DMS114 treated with DMSO at 0.1 percent for 48 hours (cell line): ENCODE measurements around the gene CABP5.
"Not testable (repeated sequence)": the region's sequence is repeated elsewhere in the genome, so short reads cannot be mapped to it uniquely, and the experiment has no call there.

Experiments used
- DNase-seq: peaks from one replicate; lab custom pipeline; 2025; ENCODE audit not compliant: unreplicated experiment; lab: John Stamatoyannopoulos, UW

Gene CABP5

DNA sequence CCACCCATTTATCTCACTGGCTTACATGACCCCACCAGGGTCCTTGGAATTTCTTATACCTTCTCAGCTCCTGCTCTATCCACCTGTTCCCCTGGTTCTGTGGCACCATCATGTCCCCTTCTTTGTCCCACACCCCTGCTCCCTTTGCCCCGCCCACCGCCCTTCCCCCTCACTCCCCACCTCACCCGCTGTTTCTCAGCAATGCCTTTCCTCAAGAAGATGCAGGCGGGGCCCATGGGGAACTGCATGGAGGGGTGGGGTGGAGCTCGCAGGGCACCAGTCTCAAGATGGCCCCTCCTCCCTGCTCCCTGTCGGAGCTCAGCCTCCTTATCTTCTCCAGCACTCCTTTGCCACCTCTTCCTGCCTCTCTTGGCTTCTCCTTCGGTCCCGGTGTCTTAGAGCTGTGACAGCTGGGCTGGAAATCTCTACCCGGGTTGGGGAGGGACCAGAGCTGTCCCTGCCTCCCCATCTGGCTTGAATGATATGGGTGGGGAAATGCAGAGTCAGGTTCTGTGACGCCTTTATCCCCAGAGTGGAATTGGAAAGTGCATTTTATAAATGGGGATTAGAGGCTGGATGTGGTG, at the start of gene CABP5:
Gene CABP5, minus strand, starts transcription at position 405 of the 584 bp plus-strand sequence. Its CDS starts 157 bp downstream, at position 248.
- no peak for DNase-seq

DNA sequence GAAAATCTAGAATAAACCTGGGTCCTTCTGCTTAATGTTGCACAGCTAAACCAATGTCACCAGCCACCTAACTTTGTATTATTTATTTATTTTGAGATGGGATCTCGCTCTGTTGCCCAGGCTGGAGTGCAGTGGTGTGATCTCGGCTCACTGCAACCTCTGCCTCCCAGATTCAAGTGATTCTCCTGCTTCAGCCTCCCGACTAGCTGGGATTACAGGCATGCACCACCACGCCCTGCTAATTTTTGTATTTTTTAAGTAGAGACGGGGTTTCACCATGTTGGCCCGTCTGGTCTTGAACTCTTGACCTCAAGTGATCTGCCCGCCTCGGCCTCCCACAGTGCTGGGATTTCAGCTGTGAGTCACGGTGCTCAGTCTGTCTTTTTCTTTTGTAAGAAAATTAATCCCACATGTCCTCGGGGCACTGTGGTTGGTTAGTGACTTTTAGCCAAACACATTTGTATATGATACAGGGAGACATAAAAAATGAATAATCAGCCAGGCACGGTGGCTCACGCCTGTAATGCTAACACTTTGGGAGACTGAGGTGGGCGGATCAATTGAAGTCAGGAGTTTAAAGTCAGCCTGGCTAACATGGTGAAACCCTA, 47.3 kb upstream of the CABP5 start:
- DNase-seq: not testable (repeated sequence)

DNA sequence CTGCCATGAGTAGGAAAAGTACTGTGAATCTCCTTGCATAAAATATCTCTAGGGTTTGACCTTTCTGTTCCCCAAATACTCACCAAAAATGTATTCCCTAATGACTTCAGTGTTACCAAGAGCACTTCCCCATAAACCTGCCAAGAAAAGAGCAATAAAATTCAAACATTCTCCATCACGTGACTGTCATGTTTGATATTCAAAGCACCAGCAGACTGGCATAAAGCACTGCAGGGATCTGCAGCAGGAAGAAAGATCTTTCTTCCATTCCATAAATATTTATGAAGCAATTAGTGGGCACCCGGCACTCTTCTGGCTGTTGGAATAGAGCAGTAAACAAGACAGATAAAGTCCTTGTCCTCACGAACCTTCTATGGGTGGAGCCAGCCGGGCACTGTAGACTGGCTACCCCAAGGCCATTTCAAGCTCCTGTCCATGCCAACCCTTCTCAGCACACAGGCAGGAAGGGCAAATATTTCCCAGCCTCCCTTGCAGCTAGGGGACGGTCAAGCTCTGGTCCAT, 46.5 kb upstream of the CABP5 start:
- no peak for DNase-seq

DNA sequence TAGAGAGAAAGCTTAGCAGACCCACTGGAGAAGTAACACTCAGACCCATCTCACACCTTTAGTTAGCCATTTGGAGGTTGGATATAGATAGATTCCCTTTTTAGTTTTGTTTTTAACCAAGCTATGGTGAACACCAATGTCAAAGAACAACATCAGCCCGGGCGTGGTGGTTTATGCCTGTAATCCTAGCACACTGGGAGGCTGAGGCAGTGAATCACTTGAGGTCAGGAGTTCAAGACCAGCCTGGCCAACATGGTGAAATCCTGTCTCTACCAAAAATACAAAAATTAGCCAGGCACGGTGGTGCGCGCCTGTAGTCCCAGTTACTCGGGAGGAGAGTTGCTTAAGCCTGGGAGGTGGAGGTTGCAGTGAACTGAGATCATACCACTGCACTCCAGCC, 45.1 kb upstream of the CABP5 start:
- not testable (repeated sequence) for DNase-seq

DNA sequence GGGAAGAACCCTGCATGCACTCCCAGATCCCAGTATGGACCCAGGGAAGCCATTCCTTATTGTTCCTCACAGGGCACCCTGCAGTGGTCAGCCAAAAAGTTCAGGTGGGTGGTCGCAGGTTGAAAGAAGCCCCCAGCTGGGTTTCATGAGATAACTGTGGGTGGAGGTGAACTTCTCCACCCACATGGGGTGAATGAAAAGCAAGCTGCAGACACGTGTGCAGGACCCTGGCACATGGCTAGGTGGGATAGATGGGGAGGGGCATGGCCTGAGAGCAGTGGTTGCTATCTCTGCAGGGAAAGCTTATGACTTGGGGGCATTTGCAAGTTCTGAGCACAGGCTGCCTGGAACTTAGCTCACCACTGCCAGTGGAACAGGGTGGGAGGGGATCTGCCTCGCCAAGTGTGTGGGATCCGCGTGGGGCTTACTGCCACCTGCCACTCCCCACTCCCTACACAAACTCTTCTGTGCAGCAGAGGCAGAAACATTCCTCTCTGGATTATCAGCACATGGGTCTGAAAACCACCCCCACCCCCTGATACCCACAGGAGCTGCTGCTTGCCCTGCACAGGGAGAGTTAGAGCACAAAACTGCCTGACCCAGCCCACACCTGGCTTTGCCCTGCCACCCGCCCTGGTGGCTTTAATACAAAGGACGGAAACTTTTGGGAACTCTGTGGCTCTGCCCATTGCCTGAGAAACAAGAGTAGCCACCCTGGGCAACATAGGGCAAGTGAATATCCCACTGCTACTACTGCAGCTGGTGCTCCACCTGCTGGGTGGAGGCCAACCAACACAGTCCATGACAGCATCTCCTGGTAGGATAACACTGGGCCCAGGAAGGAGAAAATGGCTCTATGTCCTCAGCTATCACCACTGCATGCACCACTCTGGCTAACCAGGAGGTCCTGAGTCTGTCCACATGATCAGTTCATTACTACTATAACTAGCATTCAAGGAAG, 42.3 kb upstream of the CABP5 start:
- no peak for DNase-seq

DNA sequence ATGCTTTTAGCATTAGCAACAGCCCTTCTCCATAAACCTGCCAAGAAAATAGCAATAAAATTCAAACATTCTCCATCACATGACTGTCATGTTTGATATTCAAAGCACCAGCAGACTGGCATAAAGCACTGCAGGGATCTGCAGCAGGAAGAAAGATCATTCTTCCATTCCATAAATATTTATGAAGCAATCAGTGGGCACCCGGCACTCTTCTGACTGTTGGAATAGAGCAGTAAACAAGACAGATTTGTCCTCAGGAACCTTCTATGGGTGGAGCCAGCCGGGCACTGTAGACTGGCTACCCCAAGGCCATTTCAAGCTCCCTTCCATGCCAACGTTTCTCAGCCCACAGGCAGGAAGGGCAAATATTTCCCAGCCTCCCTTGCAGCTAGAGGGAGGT, 41.2 kb upstream of the CABP5 start:
- no peak for DNase-seq

DNA sequence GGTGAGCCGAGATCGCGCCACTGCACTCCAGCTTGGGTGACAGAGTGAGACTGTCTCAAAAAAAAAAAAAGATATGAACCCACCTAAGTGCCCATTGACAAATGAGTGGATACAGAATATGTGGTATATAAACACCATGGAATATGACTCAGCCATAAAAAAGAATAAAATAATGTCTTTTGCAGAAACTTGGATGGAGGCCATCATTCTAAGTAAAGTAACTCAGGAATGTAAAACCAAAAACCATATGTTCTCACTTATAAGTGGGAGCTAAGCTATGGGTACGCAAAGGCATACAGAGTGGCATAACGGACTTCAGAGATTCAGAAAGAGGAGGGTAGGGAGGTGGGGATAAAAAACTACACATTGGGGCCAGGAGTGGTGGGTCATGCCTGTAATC, 37.2 kb upstream of the CABP5 start:
- no peak for DNase-seq

DNA sequence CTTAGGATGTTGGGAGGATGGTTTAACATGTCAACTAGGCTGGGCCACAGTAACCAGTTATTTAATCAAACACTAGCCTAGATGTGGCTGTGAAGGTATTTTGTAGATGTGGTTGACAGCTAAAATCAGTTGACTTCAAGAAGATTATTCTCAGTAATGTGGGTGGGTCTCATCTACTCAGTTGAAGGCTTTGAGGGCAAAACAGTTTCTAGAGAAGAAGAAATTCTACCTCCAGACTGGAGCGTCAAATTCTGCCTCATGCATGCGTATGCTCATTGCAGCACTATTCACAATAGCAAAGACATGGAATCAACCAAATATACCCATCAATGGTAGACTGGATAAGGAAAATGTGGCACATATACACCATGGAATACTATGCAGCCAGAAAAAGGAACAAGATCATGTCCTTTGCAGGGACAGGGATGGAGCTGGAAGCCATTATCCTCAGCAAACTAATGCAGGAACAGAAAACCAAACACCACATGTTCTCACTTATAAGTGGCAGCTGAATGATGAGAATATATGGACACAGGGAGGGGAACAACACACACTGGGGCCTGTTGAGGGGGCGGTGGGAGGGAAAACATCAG, 26.4 kb upstream of the CABP5 start:
- DNase-seq: not testable (repeated sequence)

DNA sequence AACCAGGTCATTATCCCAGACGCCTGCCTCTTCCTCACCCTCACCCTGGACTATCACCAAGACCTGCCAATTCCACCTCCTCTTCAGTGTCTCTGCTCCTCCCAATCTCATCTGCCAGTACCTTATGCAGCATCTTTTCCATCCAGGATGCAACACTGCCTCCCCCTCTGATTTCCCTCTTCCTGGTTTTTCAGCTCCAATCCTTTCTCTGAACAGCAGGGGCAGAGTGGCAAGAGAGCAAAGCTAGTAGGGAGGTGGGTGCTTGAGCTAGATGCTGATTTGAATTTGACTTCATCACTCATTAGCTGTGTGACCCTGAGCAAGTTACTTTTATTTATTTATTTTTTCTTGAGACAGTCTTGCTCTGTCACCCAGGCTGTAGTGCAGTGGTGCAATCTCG, 25.6 kb upstream of the CABP5 start:
- DNase-seq: no peak

DNA sequence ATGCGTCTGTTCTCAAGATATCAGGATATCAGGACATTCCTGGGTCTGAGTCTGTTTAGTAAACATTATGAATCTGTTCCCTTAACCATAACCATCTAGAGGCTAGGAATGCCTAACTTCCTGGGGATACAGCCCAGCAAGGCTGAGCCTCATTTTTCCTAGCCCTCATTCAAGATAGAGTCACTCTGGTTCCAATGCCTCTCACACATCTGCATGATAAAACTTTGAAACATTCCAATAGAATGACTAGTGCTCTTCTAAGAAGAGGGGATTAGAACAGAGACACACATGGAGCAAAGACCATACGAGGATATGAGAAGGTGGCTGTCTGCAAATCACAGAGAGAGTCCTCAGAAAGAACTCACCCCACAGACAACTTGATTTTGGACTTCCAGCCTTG, 20.6 kb upstream of the CABP5 start:
- no peak for DNase-seq

DNA sequence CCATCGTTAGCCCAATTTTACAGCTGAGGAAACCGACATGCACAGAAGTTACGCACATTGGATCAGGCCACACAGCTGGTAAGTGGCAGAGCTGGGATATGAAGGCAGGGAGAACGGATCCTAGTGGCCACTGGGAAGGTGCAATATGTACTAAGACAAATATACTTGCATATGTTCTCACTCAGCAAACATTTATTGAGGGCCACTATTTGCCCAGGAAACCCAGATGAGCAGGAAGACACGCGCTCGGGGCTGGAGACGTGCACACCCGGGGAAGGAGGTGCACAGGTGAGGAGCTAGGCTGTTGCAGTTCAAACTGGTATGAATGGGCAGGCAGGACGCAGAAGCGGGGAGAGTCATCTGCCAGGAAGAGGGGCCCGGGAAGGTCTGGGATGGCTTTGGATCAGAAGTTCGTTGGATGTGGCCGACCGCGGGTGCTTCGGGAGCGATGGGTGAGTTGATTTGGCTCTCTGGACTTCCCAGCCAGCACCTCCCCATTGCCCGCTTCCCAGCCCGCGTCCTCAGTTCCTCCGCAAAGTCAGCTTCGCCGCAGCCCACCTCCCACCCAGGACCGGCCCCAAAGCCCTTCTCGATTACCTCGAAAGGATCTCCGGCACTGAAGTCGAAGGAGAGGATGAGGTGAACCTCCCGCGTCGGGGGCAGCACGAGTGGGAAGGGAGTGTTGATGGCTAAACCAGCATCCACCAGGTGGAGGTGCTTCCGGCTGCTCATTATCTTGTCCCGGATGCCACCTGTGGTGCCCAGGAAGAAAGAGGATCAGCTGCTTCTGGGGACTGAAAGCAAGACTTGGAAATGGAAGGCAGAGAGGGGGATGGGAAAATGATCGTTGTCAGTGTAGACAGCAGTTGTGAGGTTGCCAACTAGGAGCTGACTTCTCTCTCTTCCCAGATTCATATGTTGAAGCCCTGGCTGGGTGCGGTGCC, 17.8 kb upstream of the CABP5 start:
- DNase-seq: no peak

DNA sequence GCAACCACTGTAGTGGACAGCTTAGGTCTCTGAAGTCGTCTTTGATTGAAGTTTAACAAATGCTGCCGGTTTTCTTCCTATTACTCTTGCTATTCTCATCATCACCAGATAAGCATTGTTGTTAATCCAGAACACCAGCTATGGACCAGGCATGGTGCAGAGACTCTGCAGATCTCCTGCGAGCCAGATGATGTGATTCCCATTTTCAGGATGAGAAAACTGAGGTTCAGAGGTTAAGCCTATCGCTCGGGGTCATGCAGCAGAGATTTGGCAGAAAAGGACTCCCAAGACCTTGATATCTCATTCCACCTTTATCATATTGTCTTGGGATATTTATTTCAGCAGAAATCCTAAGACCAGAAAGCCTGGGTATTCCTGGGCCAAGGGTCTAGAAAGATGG, 16.5 kb upstream of the CABP5 start:
- DNase-seq: no peak

DNA sequence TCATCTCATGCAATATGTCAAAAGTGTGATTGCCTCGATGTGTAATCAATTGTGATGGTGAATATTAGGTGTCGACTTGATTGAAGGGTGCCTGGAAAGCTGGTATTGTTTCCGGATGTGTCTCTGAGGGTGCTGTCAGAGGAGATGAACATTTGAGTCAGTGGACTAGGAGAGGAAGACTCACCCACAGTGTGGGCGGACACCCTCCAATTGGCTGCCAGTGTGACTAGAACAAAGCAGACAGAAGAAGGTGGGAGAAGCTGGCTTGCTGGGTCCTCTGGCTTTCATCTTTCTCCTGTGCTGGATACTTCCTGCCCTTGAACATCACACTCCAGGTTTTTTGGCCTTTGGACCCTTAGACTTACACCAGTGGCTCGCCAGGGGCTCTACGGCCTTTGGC, 15.5 kb upstream of the CABP5 start:
- DNase-seq: no peak

DNA sequence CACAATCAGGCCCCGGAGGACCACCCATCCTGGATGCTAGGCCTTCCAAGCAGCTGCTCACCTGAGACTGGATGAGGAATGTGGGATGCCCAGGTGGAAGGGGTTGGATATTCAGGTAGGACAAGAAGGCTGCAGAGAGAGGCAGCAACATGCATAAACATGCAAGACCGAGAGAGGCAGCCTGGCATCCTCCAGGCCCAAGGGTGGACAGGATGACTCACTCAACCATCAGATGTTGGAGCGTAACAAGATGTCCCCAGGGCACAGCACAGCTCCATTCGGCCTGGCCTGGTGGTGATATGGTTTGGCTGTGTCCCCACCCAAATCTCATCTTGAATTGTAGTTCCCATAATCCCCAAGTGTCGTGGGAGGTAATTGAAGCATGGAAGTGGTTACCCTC, 10.0 kb upstream of the CABP5 start:
- no peak for DNase-seq

DNA sequence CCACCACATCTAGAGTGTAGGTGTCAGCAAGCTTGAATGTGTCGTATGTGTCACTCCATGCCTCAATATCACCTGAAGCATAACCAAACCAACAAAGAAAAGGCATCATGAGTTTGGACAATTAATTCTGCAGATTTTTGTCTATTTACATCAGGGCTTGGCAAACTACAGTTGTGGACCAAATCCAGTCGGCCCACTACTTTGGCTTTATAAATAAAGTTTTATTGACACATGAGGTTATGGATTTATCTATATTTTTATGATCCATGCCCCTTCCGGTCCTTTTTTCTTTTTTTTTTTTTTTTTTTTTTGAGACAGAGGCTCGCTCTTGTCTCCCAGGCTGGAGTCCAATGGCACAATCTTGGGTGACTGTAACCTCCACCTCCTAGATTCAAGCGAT, 9.2 kb upstream of the CABP5 start:
- DNase-seq: no peak

DNA sequence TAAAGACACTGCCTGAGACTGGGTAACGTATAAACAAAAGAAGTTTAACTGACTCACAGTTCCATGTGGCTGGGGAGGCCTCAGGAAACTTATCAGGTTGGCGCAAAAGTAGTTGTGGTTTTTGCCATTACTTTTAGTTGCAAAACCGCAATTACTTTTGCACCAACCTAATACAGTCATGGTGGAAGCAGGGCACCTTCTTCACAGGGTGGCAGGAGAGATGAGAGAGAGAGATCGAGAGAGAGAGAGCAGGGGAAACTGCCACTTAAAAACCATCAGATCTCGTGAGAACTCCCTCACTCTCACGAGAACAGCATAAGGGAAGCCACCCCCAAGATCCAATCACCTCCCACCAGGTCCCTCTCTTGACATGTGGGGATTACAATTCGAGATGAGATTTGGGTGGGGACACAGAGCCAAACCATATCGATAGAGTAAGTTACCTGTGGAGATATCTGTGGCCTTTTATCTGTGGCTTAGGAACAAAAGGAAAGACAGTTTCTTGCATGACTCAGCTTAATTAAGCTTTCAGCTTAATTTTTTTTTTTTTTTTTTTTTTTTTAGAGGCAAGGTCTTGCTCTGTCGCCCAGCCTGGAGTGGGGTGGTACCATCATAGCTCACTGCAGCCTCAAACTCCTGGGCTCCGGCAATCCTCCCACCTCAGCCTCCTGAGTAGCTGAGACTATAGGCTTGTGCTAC, 7.6 kb upstream of the CABP5 start:
- DNase-seq: no peak

DNA sequence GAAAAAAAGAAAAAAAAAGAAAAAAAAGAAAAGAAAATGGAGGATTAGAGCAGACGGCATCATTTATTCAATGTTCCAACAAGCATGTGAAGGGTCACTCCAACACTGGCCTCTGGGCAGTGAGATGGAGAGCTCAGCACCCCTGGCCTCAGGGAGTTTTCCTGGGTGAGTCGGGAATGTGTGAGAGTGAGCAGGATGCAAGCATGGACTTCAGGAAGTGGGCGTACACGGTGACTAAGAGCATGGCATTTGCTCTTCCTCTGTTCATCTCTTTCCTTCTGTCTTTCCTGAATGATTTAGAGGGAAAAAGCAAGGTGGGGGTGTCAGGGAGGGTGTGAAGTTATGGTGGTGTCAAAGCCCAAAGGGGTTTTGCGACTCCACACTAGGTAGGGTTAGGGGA, 682 bp upstream of the CABP5 start:
- no peak for DNase-seq

DNA sequence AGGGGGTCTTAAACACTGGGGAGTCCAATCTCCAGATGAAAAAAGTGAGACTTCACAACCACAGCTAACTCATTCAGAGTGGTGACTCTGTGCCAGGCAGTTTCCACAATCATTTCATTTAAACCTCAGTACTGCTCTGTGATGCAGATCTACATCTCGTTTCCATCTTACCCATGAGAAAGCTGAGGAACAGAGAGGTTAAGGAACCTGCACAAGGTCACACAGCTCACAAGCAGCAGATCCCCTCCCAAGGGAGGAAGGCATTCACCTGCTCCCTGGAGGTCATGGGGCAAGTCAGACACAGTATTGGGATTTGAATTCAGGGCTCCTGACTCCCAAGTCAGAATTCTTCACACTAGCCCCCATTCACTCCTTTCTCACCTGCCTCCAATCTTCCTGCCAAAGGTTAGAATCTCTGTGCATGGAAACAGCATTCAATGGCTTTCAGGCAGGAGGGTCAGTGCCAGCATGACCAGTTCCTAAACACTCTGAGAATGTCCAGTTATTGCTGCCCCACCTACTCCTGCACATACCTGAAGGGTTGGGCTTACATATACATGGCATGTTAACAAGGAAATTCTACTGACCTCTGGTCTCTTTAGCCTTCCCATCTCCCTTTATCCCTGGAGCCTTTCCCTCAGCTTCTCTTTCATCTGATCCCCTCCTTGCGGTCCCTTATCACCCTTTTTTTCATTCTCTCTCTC, 1.9 kb downstream of the CABP5 start:
- DNase-seq: no peak

DNA sequence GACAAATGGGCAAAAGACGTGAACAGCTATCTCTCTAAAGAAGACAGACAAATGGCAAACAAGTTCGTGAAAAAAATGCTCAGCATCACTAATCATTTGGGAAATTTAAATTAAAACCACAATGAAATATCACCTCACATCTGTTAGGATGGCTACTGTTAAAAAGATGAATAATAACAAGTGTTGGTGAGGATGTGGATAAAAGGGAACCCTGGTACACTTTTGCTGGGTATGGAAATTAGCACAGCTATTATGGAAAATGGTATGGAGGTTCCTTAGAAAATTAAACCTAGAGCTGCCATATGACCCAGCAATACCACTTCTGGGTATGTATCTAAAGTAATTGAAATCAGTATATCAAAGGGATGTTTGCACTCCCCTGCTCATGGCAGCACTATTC, 7.1 kb downstream of the CABP5 start:
- no peak for DNase-seq
